Upper lobe of left lung (tissue), 6 donors: ENCODE data around the gene PRDM16. TPM values are rescaled to one million over a fixed set of nuclear protein-coding genes. Genes with fewer than 3 reads are reported as not detected.

Experiments used
- ATAC-seq, 2 donors: fragments of 200-7000 bp; cut with Tn5 transposase; one replicate each; pipeline ENCODE4 v1.9.1; 2022; ENCODE audit warnings: mild to moderate bottlenecking in 2 of 2, moderate library complexity in 2 of 2; ENCODE audit not compliant: low FRiP score in 2 of 2
- DNase-seq, 2 donors: peaks; one replicate each; pipeline ENCODE4 v3.0.0-alpha.2; 2019 to 2020
- H3K27ac ChIP-seq, 4 donors: fragments of 200-600 bp; sonication (generic); one replicate each; pipeline ENCODE4 v1.5.1; 2016 to 2019
- H3K27me3 ChIP-seq, 4 donors: fragments of 200-600 bp; sonication (generic); one replicate each; pipeline ENCODE4 v1.5.1; 2017 to 2019
- H3K36me3 ChIP-seq, 4 donors: fragments of 200-600 bp; sonication (generic); one replicate each; pipeline ENCODE4 v1.5.1; 2016 to 2019
- H3K4me1 ChIP-seq, 4 donors: fragments of 200-600 bp; sonication (generic); one replicate each; pipeline ENCODE4 v1.5.1; 2018 to 2019
- H3K4me3 ChIP-seq, 4 donors: fragments of 200-600 bp; sonication (generic); one replicate each; pipeline ENCODE4 v1.5.1; 2017 to 2019; ENCODE audit warnings: mild to moderate bottlenecking in 2 of 4, moderate library complexity in 1 of 4
- H3K9me3 ChIP-seq, 4 donors: fragments of 200-600 bp; sonication (generic); one replicate each; pipeline ENCODE4 v1.5.1; 2018 to 2019
- CTCF ChIP-seq, 6 experiments: fragments of 450-650 bp in 4 of 6; fragments of 200-600 bp in 2 of 6; sonication (generic) in 2 of 6; IDR thresholded peaks; one replicate each; pipeline ENCODE4 v1.5.1; 2016 to 2019; ENCODE audit warnings: antibody characterized with exemption in 6 of 6
- EP300 ChIP-seq, 4 donors: sonication (generic); formaldehyde crosslinking; IDR thresholded peaks; one replicate each; pipeline ENCODE4 v1.5.1; 2017; ENCODE audit warnings: antibody characterized with exemption in 4 of 4, control low read depth in 2 of 4
- POLR2A ChIP-seq, 4 donors: fragments of 450-650 bp; IDR thresholded peaks; one replicate each; pipeline ENCODE4 v1.5.1; 2016 to 2017; ENCODE audit warnings: antibody characterized with exemption in 4 of 4, mild to moderate bottlenecking in 2 of 4
- POLR2AphosphoS5 ChIP-seq, 2 donors: sonication (generic); formaldehyde crosslinking; IDR thresholded peaks; one replicate each; pipeline ENCODE4 v1.5.1; 2017; ENCODE audit warnings: antibody characterized with exemption in 2 of 2
- WGBS, 2 donors: methylation state at CpG; one replicate each; pipeline ENCODE4 v1.1.5; 2017 to 2018; 5-methylcytosine and 5-hydroxymethylcytosine counted together
- total RNA-seq, 6 donors: library from RNA; depleted of rRNA in 4 of 6; stranded (reverse); fragments of >200 nt in 4 of 6; gene quantifications; one replicate each; pipeline versions ENCODE4 v1.1.0 to v1.2.1, GENCODE V29; 2016 to 2021
- donor health status: DM: no; HTN: no; CAD: no; lungs with moderate emphysema.
- donor health status: DM: no; HTN: yes; CAD: no; lungs with severe emphysema.

Gene PRDM16
- total RNA-seq, 6 donors from 2014 or later = 12.3 to 54.5 (median 21.2) TPM

GRCh38 chr1:3378411-3379208, 309.6 kb downstream of the PRDM16 start:
- no peaks in the 10 kb centered on the region for H3K27me3 ChIP-seq
- DNase-seq (peak in 1 of 2 donors; percentile 63), ATAC-seq (no peak)
- no peak for TF ChIP-seq POLR2A (IDR thresholded peaks at IDR 0.05)
- no peak for TF ChIP-seq EP300 (IDR thresholded peaks at IDR 0.05)
- no peak for TF ChIP-seq POLR2AphosphoS5 (IDR thresholded peaks at IDR 0.05)
- TF ChIP-seq CTCF (IDR thresholded peaks at IDR 0.05) = no peak
- H3K4me1 ChIP-seq = peaks cover 0 to 6% (median 4%) of the 10 kb centered on the region in 4 donors
- H3K36me3 ChIP-seq = no peaks in the 10 kb centered on the region
- H3K27ac ChIP-seq = no peak overlapping the region
- H3K4me3 ChIP-seq = no peak overlapping the region
- 88 to 97% methylated on average over 14 of the region's 17 CpGs for WGBS, 2 donors
- no peaks in the 10 kb centered on the region for H3K9me3 ChIP-seq

- ATAC-seq (no peak), DNase-seq (no peak)
- no peaks in the 10 kb centered on the region for H3K9me3 ChIP-seq
- peaks cover 0 to 6% (median 4%) of the 10 kb centered on the region in 4 donors for H3K4me1 ChIP-seq
- no peak overlapping the region for H3K4me3 ChIP-seq
- H3K27me3 ChIP-seq = no peaks in the 10 kb centered on the region
- no peak for TF ChIP-seq EP300 (IDR thresholded peaks at IDR 0.05)
- no peak for TF ChIP-seq POLR2AphosphoS5 (IDR thresholded peaks at IDR 0.05)
- TF ChIP-seq POLR2A (IDR thresholded peaks at IDR 0.05) = no peak
- no peak for TF ChIP-seq CTCF (IDR thresholded peaks at IDR 0.05)
- no peaks in the 10 kb centered on the region for H3K36me3 ChIP-seq
- WGBS, 2 donors = 71 to 76% methylated on average over 6 of the region's 6 CpGs
- no peak overlapping the region for H3K27ac ChIP-seq
These were observed 310.9 kb downstream of the PRDM16 start for GRCh38 chr1:3379934-3380333.

- 57 to 63% methylated on average over 4 to 11 of the region's 11 CpGs for WGBS, 2 donors
- peaks cover 0 to 6% (median 4%) of the 10 kb centered on the region in 4 donors for H3K4me1 ChIP-seq
- H3K27ac ChIP-seq = no peak overlapping the region
- no peak overlapping the region for H3K4me3 ChIP-seq
- no peaks in the 10 kb centered on the region for H3K27me3 ChIP-seq
- DNase-seq = peak in 1 of 2 donors; percentile 27
- H3K36me3 ChIP-seq = no peaks in the 10 kb centered on the region
- TF ChIP-seq POLR2A (IDR thresholded peaks at IDR 0.05) = no peak
- no peak for TF ChIP-seq CTCF (IDR thresholded peaks at IDR 0.05)
- no peak for TF ChIP-seq POLR2AphosphoS5 (IDR thresholded peaks at IDR 0.05)
- TF ChIP-seq EP300 (IDR thresholded peaks at IDR 0.05) = no peak
- no peaks in the 10 kb centered on the region for H3K9me3 ChIP-seq
- ATAC-seq = no peak
These were observed 311.5 kb downstream of the PRDM16 start for GRCh38 chr1:3380469-3380868.

- 37 to 67% methylated on average over 3 to 9 of the region's 10 CpGs for WGBS, 2 donors
- no peak overlapping the region for H3K4me3 ChIP-seq
- no peaks in the 10 kb centered on the region for H3K9me3 ChIP-seq
- peak in 1 of 2 donors; percentile 63 for DNase-seq
- no peaks in the 10 kb centered on the region for H3K27me3 ChIP-seq
- H3K36me3 ChIP-seq = no peaks in the 10 kb centered on the region
- TF ChIP-seq POLR2AphosphoS5 (IDR thresholded peaks at IDR 0.05) = no peak
- TF ChIP-seq POLR2A (IDR thresholded peaks at IDR 0.05) = no peak
- no peak for TF ChIP-seq CTCF (IDR thresholded peaks at IDR 0.05)
- TF ChIP-seq EP300 (IDR thresholded peaks at IDR 0.05) = no peak
- peaks cover 0 to 6% (median 4%) of the 10 kb centered on the region in 4 donors for H3K4me1 ChIP-seq
- no peak for ATAC-seq
- no peak overlapping the region for H3K27ac ChIP-seq
These were observed 312.9 kb downstream of the PRDM16 start for GRCh38 chr1:3381901-3382300.
